Activated naive CD8-positive, alpha-beta T cell treated with anti-CD3 and anti-CD28 coated beads, Interleukin-2, amount 50 U/mL, for 16 hours (primary cell): ENCODE measurements around the gene SLC16A5.
"Not testable (repeated sequence)": the region's sequence is repeated elsewhere in the genome, so short reads cannot be mapped to it uniquely, and the experiment has no call there.

ENCODE experiments used
- DNase-seq: peaks from one replicate; pipeline ENCODE4 v3.0.0-alpha.2; 2020; ENCODE audit warnings: low read depth, low spot score

SLC16A5 gene

GRCh38 chr17:75087558-75088453, at the start of gene SLC16A5:
Gene SLC16A5, plus strand, starts transcription at chr17:75087954. Its CDS starts 5,683 bp downstream, at chr17:75093637.
- DNase-seq = no peak

GRCh38 chr17:75039238-75039637, 48.5 kb upstream of the SLC16A5 start:
- no peak for DNase-seq

GRCh38 chr17:75041656-75042280, 46.0 kb upstream of the SLC16A5 start:
- no peak for DNase-seq

- not testable (repeated sequence) for DNase-seq
Measured at GRCh38 chr17:75043789-75044188, 44.0 kb upstream of the SLC16A5 start.

GRCh38 chr17:75044716-75045115, 43.0 kb upstream of the SLC16A5 start:
- DNase-seq = no peak

GRCh38 chr17:75045946-75046406, 41.8 kb upstream of the SLC16A5 start:
- not testable (repeated sequence) for DNase-seq

- DNase-seq = peak; percentile 91
Measured at GRCh38 chr17:75046407-75047289, 41.1 kb upstream of the SLC16A5 start, which contains the start of the genes ATP5PD and KCTD2. Gene ATP5PD, minus strand, starts transcription at chr17:75046969. Its CDS starts 4,319 bp downstream, at chr17:75042650. Gene KCTD2, plus strand, starts transcription at chr17:75047225. Its CDS starts 26 bp downstream, at chr17:75047251.

- DNase-seq = no peak
Measured at GRCh38 chr17:75047398-75048098, 40.2 kb upstream of the SLC16A5 start.

- no peak for DNase-seq
Measured at GRCh38 chr17:75048249-75048878, 39.4 kb upstream of the SLC16A5 start.

GRCh38 chr17:75049057-75049456, 38.7 kb upstream of the SLC16A5 start:
- DNase-seq = no peak

GRCh38 chr17:75049706-75050105, 38.0 kb upstream of the SLC16A5 start:
- DNase-seq = no peak

- no peak for DNase-seq
Measured at GRCh38 chr17:75051941-75052340, 35.8 kb upstream of the SLC16A5 start.

- DNase-seq = no peak
Measured at GRCh38 chr17:75059369-75060345, 28.1 kb upstream of the SLC16A5 start.

GRCh38 chr17:75060434-75061054, 27.2 kb upstream of the SLC16A5 start:
- no peak for DNase-seq

GRCh38 chr17:75061055-75061438, 26.7 kb upstream of the SLC16A5 start:
- no peak for DNase-seq

GRCh38 chr17:75061618-75062017, 26.1 kb upstream of the SLC16A5 start:
- DNase-seq = no peak

- no peak for DNase-seq
Measured at GRCh38 chr17:75063201-75063600, 24.6 kb upstream of the SLC16A5 start.

- no peak for DNase-seq
Measured at GRCh38 chr17:75063626-75064025, 24.1 kb upstream of the SLC16A5 start.

- no peak for DNase-seq
Measured at GRCh38 chr17:75064040-75064439, 23.7 kb upstream of the SLC16A5 start.
